ENCODE data around the gene KRT79.

- no peak for TF ChIP-seq POLR2AphosphoS5 (IDR thresholded peaks at IDR 0.05; ENCODE audit: low read depth, low read length)
- no peak for TF ChIP-seq CTCF (IDR thresholded peaks at IDR 0.05)
- no peak for TF ChIP-seq REST (IDR thresholded peaks at IDR 0.05; ENCODE audit: insufficient read depth in 1 of 2, low read depth in 2 of 2, low read length in 1 of 2)
Measured at GRCh38 chr12:52815676-52816588, 18.2 kb downstream of the KRT79 start.

All from Panc1 (cell line).